GM08714 (cell line): ENCODE data around the gene RGS12.

ENCODE experiments used
- H3K4me3 ChIP-seq: fragments of 200-500 bp; sonication (Bioruptor generic); 2 replicates; pipeline ENCODE4 v1.5.1; 2014; ENCODE audit warnings: mild to moderate bottlenecking, low read length, inconsistent platforms
- ZNF274 ChIP-seq: IDR thresholded peaks from 2 replicates; pipeline ENCODE4 v1.6.1; 2012; ENCODE audit warnings: mild to moderate bottlenecking, low read depth, low read length

RGS12 gene

GRCh38 chr4:3339577-3339976, 46.8 kb downstream of the RGS12 start:
- TF ChIP-seq ZNF274: no peak

GRCh38 chr4:3340038-3340699, 47.3 kb downstream of the RGS12 start:
- H3K4me3 ChIP-seq: no peak overlapping the region
- TF ChIP-seq ZNF274: no peak

More at GRCh38 chr4:3339577-3339976, 46.8 kb downstream of the RGS12 start:
- H3K4me3 ChIP-seq: no peak overlapping the region

GRCh38 chr4:3340700-3341083, 47.9 kb downstream of the RGS12 start:
- TF ChIP-seq ZNF274: no peak
- H3K4me3 ChIP-seq: no peak overlapping the region

GRCh38 chr4:3341760-3342159, 48.9 kb downstream of the RGS12 start:
- TF ChIP-seq ZNF274: no peak
- H3K4me3 ChIP-seq: no peak overlapping the region

- TF ChIP-seq ZNF274: no peak
- no peak overlapping the region for H3K4me3 ChIP-seq
Observed at GRCh38 chr4:3342182-3342854, 49.5 kb downstream of the RGS12 start.
